Testis (tissue), 3 donors: ENCODE data around the gene CMTR1. TPM values are rescaled to one million over a fixed set of nuclear protein-coding genes. Genes with fewer than 3 reads are reported as not detected.
"Not testable (repeated sequence)": the region's sequence is repeated elsewhere in the genome, so short reads cannot be mapped to it uniquely, and the experiment has no call there.

Source experiments
- DNase-seq: peaks from one replicate; pipeline ENCODE4 v3.0.0-alpha.2; 2019
- H3K27ac ChIP-seq, 2 donors: fragments of 200-600 bp; sonication (generic); one replicate each; pipeline ENCODE4 v1.5.1; 2019
- H3K27me3 ChIP-seq: fragments of 200-600 bp; sonication (generic); one replicate; pipeline ENCODE4 v1.5.1; 2019
- H3K36me3 ChIP-seq: fragments of 200-600 bp; sonication (generic); one replicate; pipeline ENCODE4 v1.5.1; 2017; ENCODE audit warnings: low read depth; ENCODE audit errors: missing control alignments
- H3K4me1 ChIP-seq: fragments of 200-600 bp; sonication (generic); one replicate; pipeline ENCODE4 v1.5.1; 2019
- H3K4me3 ChIP-seq, 2 donors: fragments of 200-600 bp; sonication (generic); one replicate each; pipeline ENCODE4 v1.5.1; 2017 to 2019
- H3K9me3 ChIP-seq: fragments of 200-600 bp; sonication (generic); one replicate; pipeline ENCODE4 v1.5.1; 2017
- POLR2A ChIP-seq: fragments of 450-650 bp; IDR thresholded peaks from one replicate; pipeline ENCODE4 v1.6.1; 2017; ENCODE audit warnings: antibody characterized with exemption, mild to moderate bottlenecking, moderate library complexity
- WGBS, 2 donors: methylation state at CpG; one replicate each; pipeline ENCODE4 v1.1.5; 2018; 5-methylcytosine and 5-hydroxymethylcytosine counted together
- intact Hi-C: fragments of 100-400 bp; cut with DNase I; formaldehyde crosslinking; loops from one replicate; pipeline ENCODE4 v1.15.1; 2023; ENCODE audit warnings: low total_unique reads
- polyA plus RNA-seq: library from polyadenylated mRNA; stranded (reverse); fragments of 350-450 nt; fragmentation: Illumina TruSeq; extraction: RNeasy Lipid Tissue Mini Kit (QIAGEN cat#74804); gene quantifications from one replicate; pipeline ENCODE4 v1.2.3, GENCODE V29; 2014; ENCODE audit warnings: low read depth, low replicate concordance; ENCODE audit not compliant: insufficient read depth
- total RNA-seq, 2 donors: library from RNA; depleted of rRNA; stranded (reverse); fragments of >200 nt; gene quantifications; one replicate each; pipeline ENCODE4 v1.2.3, GENCODE V29; 2016
- TF ChIP-seq, protein P1 (sequence below), 3 experiments: fragments of 450-650 bp in 2 of 3; fragments of 200-600 bp in 1 of 3; sonication (generic) in 1 of 3; IDR thresholded peaks; one replicate each; pipeline ENCODE4 v1.5.1; 2016 to 2019; ENCODE audit warnings: antibody characterized with exemption in 3 of 3, mild to moderate bottlenecking in 2 of 3, moderate library complexity in 1 of 3

CMTR1 gene
- total and polyA plus RNA-seq, 3 donors from 2014 or later, result 123 to 234 (median 231) TPM

DNA sequence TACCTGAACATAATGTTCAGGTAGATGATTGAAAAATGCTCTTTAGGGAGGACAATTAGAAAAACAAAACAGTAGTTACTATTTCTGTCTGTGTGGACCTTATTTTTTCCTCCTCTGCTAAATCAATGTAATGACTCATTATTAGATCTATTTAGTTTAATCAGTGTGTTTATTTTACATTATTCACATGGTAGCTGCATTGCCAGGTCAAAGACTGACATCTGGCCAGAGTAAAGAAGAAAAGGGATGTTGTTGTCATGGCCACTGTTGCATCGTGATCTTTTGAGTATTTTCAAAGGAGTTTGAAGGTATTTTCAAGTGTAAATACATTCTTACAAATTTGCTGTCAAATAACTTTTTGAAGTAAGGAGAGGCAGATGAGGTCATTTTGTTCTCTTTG lies 5.9 kb downstream of the CMTR1 start:
- Histone ChIP-seq H3K36me3 (no peaks in the 10 kb centered on the region), H3K4me1 (peaks cover 47% of the 10 kb centered on the region)

DNA sequence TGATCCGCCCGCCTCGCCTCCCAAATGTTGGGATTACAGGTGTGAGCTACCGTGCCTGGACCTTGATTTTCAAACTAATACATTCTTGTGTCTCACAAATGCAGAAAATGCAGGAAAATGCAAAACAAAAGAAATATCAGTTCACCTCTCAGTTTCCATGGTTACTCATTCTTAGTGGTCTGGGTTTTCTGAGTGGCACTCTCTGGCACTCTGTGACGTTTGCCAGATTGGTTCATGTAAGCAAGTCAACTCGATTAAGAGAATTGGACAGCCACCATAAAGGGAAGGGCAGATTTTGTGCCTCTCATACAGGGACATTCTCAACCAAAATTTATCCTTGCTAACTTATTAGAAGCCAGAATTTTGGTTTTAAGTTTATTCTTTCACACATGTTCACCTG lies 8.6 kb downstream of the CMTR1 start:
- WGBS, 2 donors, result 83 to 92% methylated on average over 6 of the region's 6 CpGs
- no peaks in the 10 kb centered on the region for H3K9me3 ChIP-seq
- H3K27me3 ChIP-seq, result no peaks in the 10 kb centered on the region
- H3K4me1 ChIP-seq, result peaks cover 33% of the 10 kb centered on the region
- no peak for DNase-seq
- intact Hi-C loops, result no loop called here
- TF ChIP-seq, protein P1, sequence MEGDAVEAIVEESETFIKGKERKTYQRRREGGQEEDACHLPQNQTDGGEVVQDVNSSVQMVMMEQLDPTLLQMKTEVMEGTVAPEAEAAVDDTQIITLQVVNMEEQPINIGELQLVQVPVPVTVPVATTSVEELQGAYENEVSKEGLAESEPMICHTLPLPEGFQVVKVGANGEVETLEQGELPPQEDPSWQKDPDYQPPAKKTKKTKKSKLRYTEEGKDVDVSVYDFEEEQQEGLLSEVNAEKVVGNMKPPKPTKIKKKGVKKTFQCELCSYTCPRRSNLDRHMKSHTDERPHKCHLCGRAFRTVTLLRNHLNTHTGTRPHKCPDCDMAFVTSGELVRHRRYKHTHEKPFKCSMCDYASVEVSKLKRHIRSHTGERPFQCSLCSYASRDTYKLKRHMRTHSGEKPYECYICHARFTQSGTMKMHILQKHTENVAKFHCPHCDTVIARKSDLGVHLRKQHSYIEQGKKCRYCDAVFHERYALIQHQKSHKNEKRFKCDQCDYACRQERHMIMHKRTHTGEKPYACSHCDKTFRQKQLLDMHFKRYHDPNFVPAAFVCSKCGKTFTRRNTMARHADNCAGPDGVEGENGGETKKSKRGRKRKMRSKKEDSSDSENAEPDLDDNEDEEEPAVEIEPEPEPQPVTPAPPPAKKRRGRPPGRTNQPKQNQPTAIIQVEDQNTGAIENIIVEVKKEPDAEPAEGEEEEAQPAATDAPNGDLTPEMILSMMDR (IDR thresholded peaks at IDR 0.05), result no peak
- no peak for TF ChIP-seq POLR2A
- H3K4me3 ChIP-seq, result no peak overlapping the region
- H3K36me3 ChIP-seq, result no peaks in the 10 kb centered on the region
- peak overlapping the region in 1 of 2 donors; percentile 36 for H3K27ac ChIP-seq

More for the DNA sequence above, 5.9 kb downstream of the CMTR1 start:
- Histone ChIP-seq H3K9me3 (no peaks in the 10 kb centered on the region), H3K4me3 (no peak overlapping the region), H3K27ac (peak overlapping the region; percentile 12 to 37), H3K27me3 (no peaks in the 10 kb centered on the region)
- DNase-seq, result no peak
- intact Hi-C loops, result no loop called here
- WGBS, 2 donors, result 45 to 73% methylated on average over 1 of the region's 1 CpG
- TF ChIP-seq, protein P1 (IDR thresholded peaks at IDR 0.05), result no peak
- no peak for TF ChIP-seq POLR2A

GRCh38 chr6:37442416-37443215 lies 9.6 kb downstream of the CMTR1 start:
- 42 to 45% methylated on average over 4 of the region's 4 CpGs for whole genome bisulfite sequencing, 2 donors
- Histone ChIP-seq H3K27me3 (no peaks in the 10 kb centered on the region), H3K4me3 (no peak overlapping the region), H3K36me3 (peaks cover 4% of the 10 kb centered on the region), H3K4me1 (peaks cover 31% of the 10 kb centered on the region), H3K27ac (peak overlapping the region in 1 of 2 donors; percentile 65), H3K9me3 (no peaks in the 10 kb centered on the region)
- TF ChIP-seq, protein P1 (IDR thresholded peaks at IDR 0.05), result no peak
- no peak for TF ChIP-seq POLR2A
- no peak for DNase-seq
- intact Hi-C loops, result no loop called here

- not testable (repeated sequence) for H3K36me3 ChIP-seq
Measured at GRCh38 chr6:37443216-37443542, 10.2 kb downstream of the CMTR1 start.

DNA sequence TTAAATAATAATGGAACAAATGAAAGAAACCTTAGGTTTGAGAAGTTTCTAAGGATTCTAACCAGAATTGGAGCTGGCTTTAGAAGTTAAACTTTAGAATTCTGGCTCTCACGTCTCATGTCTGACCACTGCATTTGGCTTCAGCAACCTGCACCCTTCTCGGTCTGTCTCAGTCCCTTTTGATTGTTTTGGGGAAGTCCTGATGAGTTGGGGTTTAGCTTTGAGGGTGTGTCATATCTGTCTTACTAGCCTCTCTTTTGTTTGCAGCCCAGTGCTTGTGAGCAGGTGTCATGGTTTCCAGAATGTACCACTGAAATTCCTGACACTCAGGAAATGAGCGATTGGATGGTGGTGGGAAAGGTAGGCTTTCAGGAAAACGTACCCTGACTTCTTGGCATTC lies 17.0 kb downstream of the CMTR1 start:
- Histone ChIP-seq H3K27ac (no peak overlapping the region), H3K4me3 (no peak overlapping the region), H3K36me3 (peaks cover 4% of the 10 kb centered on the region), H3K4me1 (no peaks in the 10 kb centered on the region), H3K9me3 (no peaks in the 10 kb centered on the region), H3K27me3 (no peaks in the 10 kb centered on the region)
- 82 to 85% methylated on average over 4 of the region's 4 CpGs for WGBS, 2 donors
- intact Hi-C loops, result no loop called here
- TF ChIP-seq, protein P1 (IDR thresholded peaks at IDR 0.05), result no peak
- TF ChIP-seq POLR2A, result no peak
- no peak for DNase-seq

More at GRCh38 chr6:37443216-37443542, 10.2 kb downstream of the CMTR1 start:
- H3K9me3 ChIP-seq, intact Hi-C loops, H3K4me3 ChIP-seq, DNase-seq, H3K27me3 ChIP-seq: not testable (repeated sequence)
- peaks cover 26% of the 10 kb centered on the region for H3K4me1 ChIP-seq
- peak overlapping the region in 1 of 2 donors; percentile 65 for H3K27ac ChIP-seq
- whole genome bisulfite sequencing, 2 donors, result 81 to 84% methylated on average over 5 of the region's 5 CpGs
